HCT116 (cell line): ENCODE data around the gene HTR2C. TPM values are rescaled to one million over a fixed set of nuclear protein-coding genes. Genes with fewer than 3 reads are reported as not detected.

Source experiments
- ATAC-seq: fragments of 200-7000 bp; cut with Tn5 transposase; 2 replicates; pipeline ENCODE4 v1.9.1; 2020; ENCODE audit warnings: mild to moderate bottlenecking, moderate library complexity
- BruUV-seq: library from RNA; stranded (reverse); fragments of 400-500 nt; replicated peaks from 2 replicates; lab custom pipeline; 2021; lab: Mats Ljungman, UMichigan
- CTCF ChIA-PET: fragments of 300-600 bp; sonication (Branson Sonifier 250); formaldehyde crosslinking; loops from one replicate; lab custom pipeline; 2021; ENCODE audit warnings: antibody characterized with exemption; lab: Charles Lee
- POLR2A ChIA-PET: fragments of 300-600, 350-600 bp; sonication (Branson Sonifier 250); formaldehyde crosslinking; loops from one replicate; lab custom pipeline; 2021; ENCODE audit warnings: antibody characterized with exemption; lab: Charles Lee
- RAD21 ChIA-PET, 2 experiments: fragments of 300-600 bp; sonication (Branson Sonifier 250); formaldehyde crosslinking; loops; one replicate each; lab custom pipeline; 2023; ENCODE audit warnings: low total read pairs in 2 of 2; ENCODE audit not compliant: uncharacterized antibody in 2 of 2, unreplicated experiment in 2 of 2, low non-redundant PET in 1 of 2; lab: Charles Lee
- DNase-seq: peaks from one replicate; pipeline ENCODE4 v3.0.0-alpha.2; 2010; ENCODE audit warnings: low read depth, low spot score
- H2AFZ ChIP-seq: fragments of 200-600 bp; shearing (Covaris generic), sonication (generic); 2 replicates; pipeline ENCODE4 v1.6.1; 2017; ENCODE audit warnings: low read depth, mixed run types, mixed read lengths, antibody characterized with exemption, low read length; ENCODE audit not compliant: poor library complexity, severe bottlenecking
- H3K27ac ChIP-seq: 2 replicates; pipeline ENCODE4 v1.5.1; 2012; ENCODE audit warnings: low read depth, low read length
- H3K27me3 ChIP-seq: fragments of 200-600 bp; sonication (generic); 2 replicates; pipeline ENCODE4 v1.6.1; 2016; ENCODE audit warnings: mixed run types, low read length, mixed read lengths; ENCODE audit not compliant: insufficient read depth
- H3K36me3 ChIP-seq, 2 experiments: fragments of 200-500 bp in 1 of 2; fragments of 200-600 bp in 1 of 2; sonication (Bioruptor generic) in 1 of 2; sonication (generic) in 1 of 2; 2 replicates each; pipeline versions ENCODE4 v1.5.1 to v1.6.1; 2014 to 2016; ENCODE audit warnings: low read length in 2 of 2, inconsistent platforms in 1 of 2, mixed read lengths in 1 of 2, mixed run types in 1 of 2; ENCODE audit not compliant: insufficient read depth in 2 of 2, control insufficient read depth in 1 of 2
- H3K4me1 ChIP-seq, 2 experiments: fragments of 200-600 bp in 1 of 2; sonication (generic) in 1 of 2; 2 replicates each; pipeline versions ENCODE4 v1.5.1 to v1.6.1; 2012 to 2017; ENCODE audit warnings: low read length in 2 of 2, inconsistent platforms in 1 of 2, mild to moderate bottlenecking in 1 of 2, mixed read lengths in 1 of 2, mixed run types in 1 of 2, moderate library complexity in 1 of 2; ENCODE audit not compliant: insufficient read depth in 2 of 2, control insufficient read depth in 1 of 2
- H3K4me2 ChIP-seq: fragments of 200-600 bp; sonication (generic); 2 replicates; pipeline ENCODE4 v1.6.1; 2017; ENCODE audit warnings: mixed run types, low read length, mixed read lengths
- H3K4me3 ChIP-seq, 2 experiments: fragments of 200-600 bp in 1 of 2; sonication (generic) in 1 of 2; replicated peaks in 1 of 2; 2 replicates each; pipeline ENCODE4 v1.5.1; 2011 to 2016; ENCODE audit warnings: low read length in 2 of 2, control low read depth in 1 of 2, low read depth in 1 of 2, mild to moderate bottlenecking in 1 of 2, mixed read lengths in 1 of 2, mixed run types in 1 of 2
- H3K79me2 ChIP-seq: fragments of 200-600 bp; sonication (generic); 2 replicates; pipeline ENCODE4 v1.6.1; 2017; ENCODE audit warnings: mild to moderate bottlenecking, mixed run types, low read length, moderate library complexity, mixed read lengths; ENCODE audit not compliant: insufficient read depth
- H3K9ac ChIP-seq: fragments of 200-600 bp; sonication (generic); 2 replicates; pipeline ENCODE4 v1.6.1; 2016; ENCODE audit warnings: low read length, mixed read lengths
- H3K9me2 ChIP-seq: fragments of 200-600 bp; sonication (generic), shearing (Covaris generic); 2 replicates; pipeline ENCODE4 v1.6.1; 2017; ENCODE audit warnings: mixed run types, mild to moderate bottlenecking, moderate library complexity; ENCODE audit not compliant: insufficient read depth
- H3K9me3 ChIP-seq, 2 experiments: fragments of 200-500 bp in 1 of 2; fragments of 200-600 bp in 1 of 2; sonication (Bioruptor generic) in 1 of 2; sonication (generic) in 1 of 2; 2 replicates each; pipeline ENCODE4 v1.6.1; 2014 to 2017; ENCODE audit warnings: low read length in 2 of 2, mixed read lengths in 2 of 2, inconsistent platforms in 1 of 2, low read depth in 1 of 2, mild to moderate bottlenecking in 1 of 2, mixed run types in 1 of 2, moderate library complexity in 1 of 2; ENCODE audit not compliant: control insufficient read depth in 1 of 2, insufficient read depth in 1 of 2
- H4K20me1 ChIP-seq: fragments of 200-600 bp; sonication (generic), shearing (Covaris generic); 2 replicates; pipeline ENCODE4 v1.6.1; 2017; ENCODE audit warnings: mixed run types, mild to moderate bottlenecking, moderate library complexity; ENCODE audit not compliant: insufficient read depth
- CBX3 ChIP-seq: IDR thresholded peaks from 2 replicates; pipeline ENCODE4 v1.6.1; 2012; ENCODE audit warnings: low read depth
- CEBPB ChIP-seq: IDR thresholded peaks from 2 replicates; pipeline ENCODE4 v1.6.1; 2012; ENCODE audit warnings: low read depth
- EZH2 ChIP-seq: fragments of 200-600 bp; sonication (generic); IDR thresholded peaks from 2 replicates; pipeline ENCODE4 v1.6.1; 2017; ENCODE audit warnings: antibody characterized with exemption, mixed run types
- FOSL1 ChIP-seq: IDR thresholded peaks from 2 replicates; pipeline ENCODE4 v1.6.1; 2012; ENCODE audit warnings: low read depth
- JUND ChIP-seq: IDR thresholded peaks from 2 replicates; pipeline ENCODE4 v1.6.1; 2012
- POLR2AphosphoS5 ChIP-seq: IDR thresholded peaks from 2 replicates; pipeline ENCODE4 v1.6.1; 2011; ENCODE audit warnings: mild to moderate bottlenecking, low read depth, low read length, moderate library complexity
- REST ChIP-seq: IDR thresholded peaks from 2 replicates; pipeline ENCODE4 v1.6.1; 2012; ENCODE audit warnings: low read depth
- SRF ChIP-seq: IDR thresholded peaks from 2 replicates; pipeline ENCODE4 v1.6.1; 2012; ENCODE audit warnings: low read depth
- TCF7L2 ChIP-seq: IDR thresholded peaks from 2 replicates; pipeline ENCODE4 v1.7.0; 2011; ENCODE audit warnings: borderline replicate concordance, inconsistent platforms; ENCODE audit not compliant: insufficient read depth, insufficient read length; ENCODE audit errors: extremely low read depth
- YY1 ChIP-seq: IDR thresholded peaks from 2 replicates; pipeline ENCODE4 v1.6.1; 2011; ENCODE audit warnings: low read length, low read depth, moderate library complexity, mild to moderate bottlenecking; ENCODE audit not compliant: insufficient replicate concordance; ENCODE audit errors: extremely low read depth
- ZBTB33 ChIP-seq: IDR thresholded peaks from 2 replicates; pipeline ENCODE4 v1.6.1; 2011; ENCODE audit warnings: mild to moderate bottlenecking, low read length, moderate library complexity; ENCODE audit not compliant: insufficient replicate concordance; ENCODE audit errors: extremely low read depth
- ZNF274 ChIP-seq: fragments of 200-500 bp; sonication (Bioruptor generic); IDR thresholded peaks from 2 replicates; pipeline ENCODE4 v1.6.1; 2014; ENCODE audit warnings: mild to moderate bottlenecking, low read depth, low read length, inconsistent platforms
- intact Hi-C: fragments of 100-400 bp; cut with micrococcal nuclease; formaldehyde crosslinking; loops from 2 replicates; pipeline ENCODE4 v1.10.0; 2022
- total RNA-seq: library from RNA; stranded (reverse); gene quantifications from one replicate; pipeline ENCODE4 v1.2.1, GENCODE V29; 2021; ENCODE audit not compliant: unreplicated experiment

The HTR2C gene
- total RNA-seq, 1 experiment from 2014 or later: not detected

GRCh38 chrX:114635986-114636385 is 52.1 kb downstream of the HTR2C start:
- H4K20me1 ChIP-seq: no peaks in the 10 kb centered on the region
- H3K27ac ChIP-seq: no peak overlapping the region
- ATAC-seq (no peak), DNase-seq (no peak)
- H2AFZ ChIP-seq: no peak overlapping the region
- no peak overlapping the region for H3K4me3 ChIP-seq
- H3K4me1 ChIP-seq: no peaks in the 10 kb centered on the region
- H3K36me3 ChIP-seq: no peaks in the 10 kb centered on the region
- ChIA-PET RAD21 (no interaction called here), CTCF (interaction anchor here (1.2 to 1.9 kb wide), 2 partner anchors 8 to 9 kb away, joined by 3 to 4 read pairs; no protein-coding TSS in a partner anchor), POLR2A (no interaction called here)
- no peak overlapping the region for H3K4me2 ChIP-seq
- H3K27me3 ChIP-seq: no peaks in the 10 kb centered on the region
- H3K9me2 ChIP-seq: no peaks in the 10 kb centered on the region
- BruUV-seq: no TSS peak
- H3K79me2 ChIP-seq: no peaks in the 10 kb centered on the region
- TF ChIP-seq FOSL1 (no peak), EZH2 (no peak), CEBPB (no peak), SRF (no peak), POLR2AphosphoS5 (no peak), TCF7L2 (no peak), ZNF274 (no peak), YY1 (no peak), CBX3 (no peak), REST (no peak), JUND (no peak), ZBTB33 (no peak)
- no peak overlapping the region for H3K9ac ChIP-seq
- intact Hi-C loops: no loop called here
- no peaks in the 10 kb centered on the region for H3K9me3 ChIP-seq
